Peyer's patch (tissue), 4 donors: ENCODE results near the gene ADGRB3. TPM values are rescaled to one million over a fixed set of nuclear protein-coding genes. Genes with fewer than 3 reads are reported as not detected.

ENCODE experiments used
- DNase-seq, 3 donors: peaks; one replicate each; pipeline ENCODE4 v3.0.0-alpha.2; 2017 to 2019
- H3K27ac ChIP-seq, 4 donors: fragments of 200-600 bp; sonication (generic); one replicate each; pipeline ENCODE4 v1.5.1; 2016 to 2019
- H3K27me3 ChIP-seq, 2 donors: fragments of 200-600 bp; sonication (generic); one replicate each; pipeline ENCODE4 v1.5.1; 2019
- H3K36me3 ChIP-seq, 3 donors: fragments of 200-600 bp; sonication (generic); one replicate each; pipeline ENCODE4 v1.5.1; 2016 to 2019
- H3K4me1 ChIP-seq, 4 donors: fragments of 200-600 bp; sonication (generic); one replicate each; pipeline ENCODE4 v1.5.1; 2016 to 2019
- H3K4me3 ChIP-seq, 4 donors: fragments of 200-600 bp; sonication (generic); 1 replicate in 3 of 4; 2 replicates in 1 of 4; pipeline ENCODE4 v1.5.1; 2016 to 2019; ENCODE audit warnings: mild to moderate bottlenecking in 1 of 4
- H3K9me3 ChIP-seq, 4 donors: fragments of 200-600 bp; sonication (generic); one replicate each; pipeline ENCODE4 v1.5.1; 2016 to 2019; ENCODE audit warnings: mild to moderate bottlenecking in 1 of 4
- CTCF ChIP-seq, 6 experiments: fragments of 450-650 bp in 4 of 6; fragments of 200-600 bp in 2 of 6; sonication (generic) in 1 of 6; IDR thresholded peaks; one replicate each; pipeline ENCODE4 v1.5.1; 2017 to 2019; ENCODE audit warnings: antibody characterized with exemption in 6 of 6, mild to moderate bottlenecking in 3 of 6, moderate library complexity in 1 of 6
- POLR2A ChIP-seq, 2 donors: fragments of 450-650 bp; IDR thresholded peaks; one replicate each; pipeline ENCODE4 v1.5.1; 2017; ENCODE audit warnings: antibody characterized with exemption in 2 of 2, mild to moderate bottlenecking in 2 of 2, moderate library complexity in 2 of 2
- total RNA-seq, 4 donors: library from RNA; depleted of rRNA; stranded (reverse); fragments of >200 nt; gene quantifications; one replicate each; pipeline ENCODE4 v1.1.0, GENCODE V29; 2016

The ADGRB3 gene
- total RNA-seq, 4 donors from 2014 or later: 1.2 to 9.9 (median 2.5) TPM

- TF ChIP-seq POLR2A (IDR thresholded peaks at IDR 0.05): no peak
- no peak for TF ChIP-seq CTCF (IDR thresholded peaks at IDR 0.05)
- H3K27me3 ChIP-seq: no peaks in the 10 kb centered on the region
- DNase-seq: no peak
- no peaks in the 10 kb centered on the region for H3K4me1 ChIP-seq
- H3K27ac ChIP-seq: no peak overlapping the region
- no peaks in the 10 kb centered on the region for H3K9me3 ChIP-seq
- no peak overlapping the region for H3K4me3 ChIP-seq
- no peaks in the 10 kb centered on the region for H3K36me3 ChIP-seq
These were observed 494.0 kb downstream of the ADGRB3 start for GRCh38 chr6:69129046-69129445.

- H3K27ac ChIP-seq: no peak overlapping the region
- TF ChIP-seq POLR2A (IDR thresholded peaks at IDR 0.05) (no peak), CTCF (IDR thresholded peaks at IDR 0.05) (no peak)
- no peaks in the 10 kb centered on the region for H3K36me3 ChIP-seq
- H3K27me3 ChIP-seq: no peaks in the 10 kb centered on the region
- DNase-seq: no peak
- no peaks in the 10 kb centered on the region for H3K9me3 ChIP-seq
- no peak overlapping the region for H3K4me3 ChIP-seq
- H3K4me1 ChIP-seq: no peaks in the 10 kb centered on the region
These were observed 500.8 kb downstream of the ADGRB3 start for GRCh38 chr6:69135927-69136326.

- TF ChIP-seq POLR2A (IDR thresholded peaks at IDR 0.05) (no peak), CTCF (IDR thresholded peaks at IDR 0.05) (no peak)
- no peak for DNase-seq
- Histone ChIP-seq H3K27ac (no peak overlapping the region), H3K4me3 (no peak overlapping the region), H3K36me3 (no peaks in the 10 kb centered on the region), H3K4me1 (no peaks in the 10 kb centered on the region), H3K27me3 (no peaks in the 10 kb centered on the region), H3K9me3 (no peaks in the 10 kb centered on the region)
These were observed 503.1 kb downstream of the ADGRB3 start for GRCh38 chr6:69138148-69138547.

- Histone ChIP-seq H3K9me3 (no peaks in the 10 kb centered on the region), H3K4me1 (no peaks in the 10 kb centered on the region), H3K27ac (no peak overlapping the region), H3K4me3 (no peak overlapping the region), H3K36me3 (no peaks in the 10 kb centered on the region), H3K27me3 (no peaks in the 10 kb centered on the region)
- no peak for DNase-seq
- TF ChIP-seq CTCF (IDR thresholded peaks at IDR 0.05) (no peak), POLR2A (IDR thresholded peaks at IDR 0.05) (no peak)
These were observed 503.9 kb downstream of the ADGRB3 start for GRCh38 chr6:69138893-69139494.

GRCh38 chr6:69145062-69145461 lies 510.0 kb downstream of the ADGRB3 start:
- Histone ChIP-seq H3K4me1 (no peaks in the 10 kb centered on the region), H3K27ac (no peak overlapping the region), H3K27me3 (no peaks in the 10 kb centered on the region), H3K36me3 (no peaks in the 10 kb centered on the region), H3K9me3 (no peaks in the 10 kb centered on the region), H3K4me3 (no peak overlapping the region)
- TF ChIP-seq CTCF (IDR thresholded peaks at IDR 0.05) (no peak), POLR2A (IDR thresholded peaks at IDR 0.05) (no peak)
- DNase-seq: no peak

- no peak for DNase-seq
- TF ChIP-seq CTCF (IDR thresholded peaks at IDR 0.05) (no peak), POLR2A (IDR thresholded peaks at IDR 0.05) (no peak)
- H3K9me3 ChIP-seq: no peaks in the 10 kb centered on the region
- no peaks in the 10 kb centered on the region for H3K36me3 ChIP-seq
- H3K27me3 ChIP-seq: no peaks in the 10 kb centered on the region
- no peaks in the 10 kb centered on the region for H3K4me1 ChIP-seq
- H3K4me3 ChIP-seq: no peak overlapping the region
- no peak overlapping the region for H3K27ac ChIP-seq
These were observed 511.3 kb downstream of the ADGRB3 start for GRCh38 chr6:69146385-69146784.
